WI38 (cell line): Measurements from ENCODE around the gene CIAPIN1.

Experiments
- H3K4me3 ChIP-seq: 2 replicates; pipeline ENCODE4 v1.5.1; 2011; ENCODE audit warnings: low read depth, mild to moderate bottlenecking, control low read depth, low read length
- CTCF ChIP-seq: IDR thresholded peaks from 2 replicates; pipeline ENCODE4 v1.5.1; 2012; ENCODE audit warnings: low read depth, mild to moderate bottlenecking, control low read depth, low read length

The CIAPIN1 gene

DNA sequence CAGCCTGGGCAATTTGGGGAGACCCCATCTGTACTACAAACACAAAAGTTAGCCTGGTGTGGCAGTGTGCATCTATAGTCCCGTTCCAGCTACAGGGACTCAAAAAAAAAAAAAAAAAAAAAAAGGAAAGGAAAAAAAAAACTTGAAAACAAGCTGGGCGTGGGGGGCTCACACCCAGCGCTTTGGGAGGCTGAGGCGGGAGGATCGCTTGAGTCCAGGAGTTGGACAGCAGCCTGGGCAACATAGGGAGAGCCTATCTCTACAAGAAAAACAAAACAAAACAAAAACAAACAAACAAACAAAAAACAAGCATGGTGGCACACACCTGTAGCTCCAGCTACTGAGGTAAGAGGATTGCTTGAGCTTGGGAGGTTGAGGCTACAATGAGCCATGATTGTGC is 55.5 kb downstream of the CIAPIN1 start:
- no peak overlapping the region for H3K4me3 ChIP-seq
- no peak for TF ChIP-seq CTCF

DNA sequence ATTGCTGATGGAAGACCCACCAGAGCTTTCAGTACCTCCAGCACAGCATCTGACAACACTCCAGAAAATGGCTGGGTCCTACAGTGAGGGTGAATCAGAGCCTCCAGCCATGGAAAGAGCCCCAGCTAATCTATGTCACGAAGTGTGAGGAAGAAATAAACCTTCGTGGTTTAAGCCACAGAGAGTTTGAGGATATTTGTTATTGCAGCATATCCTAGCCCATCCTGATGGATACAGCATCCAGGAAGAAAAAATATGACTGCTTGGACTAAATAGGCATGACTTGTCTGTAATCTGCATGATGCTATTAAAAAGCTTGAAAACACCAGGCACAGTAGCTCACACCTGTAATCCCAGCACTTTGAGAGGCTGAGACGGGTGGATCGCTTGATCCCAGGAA is 55.9 kb downstream of the CIAPIN1 start:
- no peak for TF ChIP-seq CTCF
- no peak overlapping the region for H3K4me3 ChIP-seq

DNA sequence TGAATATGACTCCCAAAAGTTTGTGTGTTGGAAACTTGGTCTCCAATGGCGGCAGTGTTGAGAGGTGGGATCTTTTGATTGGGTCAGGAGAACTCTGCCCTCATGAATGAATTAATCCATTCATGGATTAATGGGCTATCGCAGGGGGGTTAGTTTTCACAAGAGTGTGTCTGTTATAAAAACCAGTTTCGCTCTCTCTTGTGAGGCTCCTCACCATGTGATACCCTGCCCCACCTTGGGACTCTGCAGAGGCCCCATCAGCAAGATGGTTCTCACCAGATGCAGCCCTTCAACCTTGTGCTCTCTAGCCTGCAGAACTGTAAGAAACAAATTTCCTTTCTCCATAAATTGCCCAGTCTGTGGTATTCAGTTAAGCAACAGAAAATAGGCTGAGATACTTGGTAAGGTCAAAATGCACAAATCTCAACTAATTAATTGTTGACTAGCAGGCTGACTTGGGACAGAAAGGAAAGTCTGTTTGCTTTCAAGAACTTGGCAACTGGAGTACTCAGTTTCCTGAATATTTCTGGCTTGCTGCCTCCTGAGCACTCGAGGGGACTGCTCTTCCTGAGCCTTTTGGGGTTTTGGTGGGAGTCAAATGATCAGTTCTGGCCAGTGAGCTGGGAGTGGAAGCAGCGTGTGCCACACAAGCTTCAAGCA is 56.4 kb downstream of the CIAPIN1 start:
- no peak overlapping the region for H3K4me3 ChIP-seq
- TF ChIP-seq CTCF, result no peak

- no peak overlapping the region for H3K4me3 ChIP-seq
- no peak for TF ChIP-seq CTCF
These were observed 58.1 kb downstream of the CIAPIN1 start for GRCh38 chr16:57389087-57389468.

DNA sequence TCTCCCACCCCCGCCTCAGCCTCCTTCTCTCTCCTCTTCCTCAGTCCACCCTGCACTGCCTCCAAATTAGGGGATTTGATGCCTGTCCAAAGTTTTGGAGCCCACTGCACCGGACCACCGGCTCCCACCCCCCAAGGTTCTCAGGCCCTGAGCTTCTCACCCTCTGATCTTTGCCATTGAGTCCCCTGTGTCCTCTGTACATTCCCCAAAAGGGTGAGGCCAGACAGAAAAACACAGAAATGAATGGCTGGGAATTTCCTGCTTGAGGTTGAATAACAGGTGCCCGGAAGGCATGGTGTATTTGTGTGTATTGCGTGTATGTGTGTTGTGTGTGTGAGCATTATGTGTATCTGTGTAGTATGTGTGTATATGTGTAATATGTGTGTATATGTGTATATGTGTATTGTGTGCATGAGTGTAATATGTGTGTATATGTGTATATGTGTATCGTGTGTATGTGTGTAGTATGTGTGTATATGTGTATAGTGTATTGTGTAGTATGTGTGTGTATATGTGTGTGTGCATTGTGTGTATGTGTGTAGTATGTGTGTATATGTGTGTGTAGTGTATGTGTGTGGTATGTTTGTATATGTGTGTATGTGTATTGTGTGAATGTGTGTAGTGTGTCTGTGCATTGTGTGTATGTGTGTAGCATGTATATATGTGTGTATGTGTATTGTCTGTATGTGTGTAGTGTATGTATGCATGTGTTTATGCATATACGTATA is 58.7 kb downstream of the CIAPIN1 start:
- H3K4me3 ChIP-seq, result no peak overlapping the region
- no peak for TF ChIP-seq CTCF

- H3K4me3 ChIP-seq, result no peak overlapping the region
- no peak for TF ChIP-seq CTCF
These were observed 59.4 kb downstream of the CIAPIN1 start for GRCh38 chr16:57387598-57388354.
